ENCODE results near the gene GRM4.

GRM4 gene

DNA sequence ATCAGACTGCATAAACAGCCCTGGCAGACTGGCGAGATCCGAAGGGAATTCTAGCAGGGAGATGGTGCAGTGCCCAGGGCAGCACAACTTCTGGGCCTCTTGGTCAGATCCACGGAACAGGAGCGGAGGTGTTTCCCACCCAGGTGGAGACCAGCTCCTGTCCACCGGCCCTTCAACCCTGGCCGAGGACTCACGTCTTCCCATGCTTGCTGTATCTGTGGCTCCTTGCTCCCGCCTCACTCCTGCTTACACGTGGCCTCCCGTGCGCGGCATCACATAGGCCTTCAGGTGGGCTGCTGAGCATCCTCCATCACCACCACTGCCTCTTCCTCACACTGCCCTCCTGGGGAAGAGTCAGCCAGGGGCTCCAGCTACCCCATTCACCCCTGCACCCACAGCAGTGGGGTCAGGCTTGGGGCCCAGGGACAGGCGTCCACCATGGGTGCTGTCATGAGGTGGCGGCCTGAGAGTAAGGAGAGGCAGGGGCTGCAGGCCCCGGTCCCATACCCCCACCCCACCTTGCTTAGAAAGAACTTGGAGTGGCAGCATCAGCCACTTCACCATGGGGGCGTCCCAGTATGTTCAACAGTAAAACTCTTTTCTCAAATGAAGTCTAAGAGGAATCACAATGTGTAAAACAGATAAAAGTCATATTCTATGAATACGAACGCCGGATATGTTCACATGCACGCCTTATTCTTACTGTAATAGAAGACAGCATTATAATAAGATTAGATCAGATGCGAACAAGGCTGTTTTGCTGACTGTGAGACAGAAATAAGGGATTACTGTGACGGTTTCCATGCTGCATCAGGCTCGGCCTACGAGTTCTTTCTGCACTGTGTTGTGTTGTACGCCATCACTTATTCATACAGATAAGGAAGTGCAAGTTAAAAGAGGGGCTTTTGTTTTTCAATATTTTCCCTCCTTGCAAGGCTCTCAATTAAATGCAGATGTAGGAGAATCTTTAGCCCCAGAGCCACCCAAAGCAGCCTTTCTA lies 165.4 kb downstream of the GRM4 start:
- H3K4me3 ChIP-seq (ENCODE audit: low read length) = no peak overlapping the region
- no peak for DNase-seq (ENCODE audit: low read depth, low spot score)

GRCh38 chr6:33979750-33980149 lies 166.1 kb downstream of the GRM4 start:
- no peak overlapping the region for H3K4me3 ChIP-seq (ENCODE audit: low read length)
- DNase-seq (ENCODE audit: low read depth, low spot score) = no peak

DNA sequence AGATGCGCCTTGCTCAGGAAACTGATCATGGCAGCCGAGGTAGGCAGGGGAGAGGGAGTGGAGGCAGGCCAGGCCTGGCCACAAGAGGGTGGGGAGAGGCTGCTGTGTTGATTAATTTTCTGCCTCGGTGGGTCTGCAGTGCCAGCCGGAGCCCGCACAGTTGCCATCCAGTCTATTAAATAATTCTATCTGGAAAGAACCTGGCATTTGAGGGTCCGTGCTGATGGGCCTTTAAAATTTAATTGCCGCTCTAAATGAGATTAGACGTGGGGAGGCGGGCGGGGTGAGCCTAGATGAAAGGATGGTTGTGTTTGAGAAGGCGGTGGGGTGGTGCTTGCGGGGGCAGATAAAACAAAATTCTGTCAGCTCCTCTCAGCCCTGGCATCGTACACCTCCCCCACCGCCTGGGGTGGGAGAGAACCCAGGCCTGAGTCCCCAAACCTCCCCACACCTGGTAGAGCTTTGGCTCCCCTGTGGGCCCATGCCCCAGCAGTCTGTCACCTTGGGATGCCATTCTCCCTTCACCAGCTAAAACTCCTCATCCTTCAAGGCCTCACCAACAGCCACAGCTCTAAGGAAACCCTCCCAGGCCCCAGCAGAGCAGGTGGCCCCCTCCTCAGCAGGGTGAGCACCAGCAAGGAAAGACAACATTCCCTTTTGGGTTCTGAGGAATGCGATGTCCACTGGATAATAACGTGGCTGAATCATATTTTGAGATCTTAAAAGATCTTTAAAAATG lies 167.3 kb downstream of the GRM4 start:
- DNase-seq (ENCODE audit: low read depth, low spot score) = no peak
- H3K4me3 ChIP-seq (ENCODE audit: low read length) = no peak overlapping the region

DNA sequence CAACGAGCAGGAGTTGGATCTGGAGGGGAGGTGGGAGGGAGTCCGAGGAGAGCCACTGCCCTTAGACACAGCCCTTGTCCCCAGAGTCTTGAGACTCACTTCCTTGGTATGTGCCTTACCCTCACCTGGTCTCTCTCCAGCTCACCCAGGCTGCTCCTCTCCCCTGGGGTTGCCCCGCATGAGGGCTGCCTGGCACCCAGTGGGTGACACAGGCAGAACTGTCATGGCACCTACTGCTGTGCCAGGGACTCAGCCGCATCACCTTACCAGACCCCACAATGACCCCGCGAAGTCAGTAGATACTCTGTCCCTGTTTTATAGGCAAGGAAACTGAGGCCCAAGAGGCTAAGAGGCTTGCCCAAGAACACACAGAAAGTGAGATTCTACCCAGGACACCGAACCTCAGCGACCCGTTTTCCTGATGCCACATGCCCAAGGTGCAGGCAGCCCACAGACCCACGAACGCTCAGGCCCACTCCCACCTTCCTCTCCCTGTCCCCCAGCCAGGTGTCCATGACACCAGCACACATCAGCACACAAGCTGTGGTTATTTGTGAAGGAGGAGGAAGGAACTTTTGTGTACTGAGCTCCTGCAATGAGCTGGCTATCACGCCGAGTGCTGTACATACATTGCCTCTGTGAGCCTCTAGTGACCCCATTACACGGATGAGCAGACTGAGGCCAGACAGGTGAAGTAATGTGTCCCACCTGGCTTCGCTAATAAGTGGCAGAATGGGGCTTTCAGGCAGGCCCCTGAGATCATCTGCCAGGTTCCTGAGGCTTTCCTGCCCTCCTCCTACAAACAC lies 168.1 kb downstream of the GRM4 start:
- DNase-seq (ENCODE audit: low read depth, low spot score) = no peak
- H3K4me3 ChIP-seq (ENCODE audit: low read length) = no peak overlapping the region

DNA sequence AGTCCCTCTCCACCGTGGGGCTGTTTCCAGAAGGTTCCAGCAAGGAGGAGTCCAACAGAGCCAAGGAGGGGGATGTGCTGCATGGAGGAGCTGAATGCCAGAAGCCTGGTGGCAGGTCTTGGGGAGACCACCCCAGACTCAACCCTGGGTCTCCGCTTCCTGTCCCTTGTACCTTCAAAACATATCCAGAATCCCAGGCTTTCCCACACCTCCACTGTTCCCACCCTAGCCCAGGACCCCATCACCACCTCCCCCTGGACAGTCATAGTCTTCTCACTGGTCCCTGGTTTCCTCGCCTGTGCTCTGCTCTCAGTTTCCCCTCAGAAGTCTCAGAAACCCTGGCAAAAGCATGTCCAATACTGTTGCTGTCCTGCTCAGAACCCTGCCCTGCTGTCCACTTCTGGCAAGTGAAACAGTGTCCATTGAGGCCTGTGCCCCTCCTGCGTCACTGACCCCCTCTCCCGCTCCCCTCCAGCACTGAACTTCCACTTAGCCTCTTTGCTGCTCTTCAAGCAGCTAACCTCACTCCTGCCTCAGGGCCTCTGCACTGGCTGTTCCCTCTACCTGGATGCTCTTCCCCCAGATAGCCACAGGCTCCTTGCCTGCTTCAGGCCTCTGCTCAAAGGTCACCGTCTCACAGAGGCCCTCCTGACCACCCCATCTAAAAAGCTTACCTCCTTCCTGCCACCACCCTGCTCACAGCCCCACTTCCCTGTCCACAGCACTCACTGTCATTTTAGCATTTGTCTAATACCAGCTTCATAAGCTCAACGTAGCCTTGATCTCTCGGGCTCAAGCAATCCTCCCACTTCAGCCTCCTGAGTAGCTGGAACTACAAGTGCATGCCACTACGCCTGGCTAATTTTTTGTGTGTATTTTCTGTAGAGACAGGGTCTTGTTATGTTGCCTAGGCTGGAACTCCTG lies 169.2 kb downstream of the GRM4 start:
- no peak overlapping the region for H3K4me3 ChIP-seq (ENCODE audit: low read length)

DNA sequence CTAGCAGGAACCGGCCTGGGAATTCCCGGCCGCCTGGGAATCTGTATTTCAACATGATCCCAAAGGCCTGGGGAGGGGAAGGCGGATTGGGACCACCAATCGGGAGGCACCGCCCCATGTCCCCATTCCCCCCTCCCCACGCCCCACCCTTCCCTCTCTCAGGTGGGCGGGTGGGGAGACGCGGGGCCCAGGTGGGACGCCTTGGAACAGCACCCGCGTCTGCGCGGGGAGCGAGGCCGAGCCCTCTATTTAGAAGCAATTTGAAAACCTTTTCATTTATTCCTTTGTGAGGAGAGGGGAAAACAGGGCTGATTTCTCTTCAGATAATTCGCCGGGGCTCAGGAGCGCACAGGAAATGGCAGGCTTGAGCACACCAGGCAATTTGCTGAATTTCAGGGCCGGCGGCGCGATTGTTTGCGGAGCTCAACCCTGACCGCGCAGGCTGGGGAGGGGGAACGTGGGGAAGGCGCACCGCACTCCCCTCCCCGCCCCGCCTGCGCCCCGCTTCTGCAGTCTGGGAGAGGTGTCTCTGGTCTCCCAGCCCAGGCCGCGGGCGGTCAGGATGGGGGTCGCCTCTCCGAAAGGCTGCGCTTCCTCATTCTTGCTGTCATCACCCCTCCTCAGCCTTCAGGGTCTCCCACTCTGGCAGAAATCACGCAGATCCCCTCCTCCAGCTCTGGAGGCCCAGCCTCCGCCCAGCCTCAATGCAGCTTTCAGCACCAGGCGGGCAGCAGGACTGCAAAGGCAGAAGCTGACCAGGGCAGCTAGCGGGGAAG lies 170.0 kb downstream of the GRM4 start:
- DNase-seq (ENCODE audit: low read depth, low spot score) = no peak
- H3K4me3 ChIP-seq (ENCODE audit: low read length) = no peak overlapping the region

More for the DNA sequence above, 169.2 kb downstream of the GRM4 start:
- DNase-seq (ENCODE audit: low read depth, low spot score) = no peak

GRCh38 chr6:33974471-33974870 lies 171.4 kb downstream of the GRM4 start:
- no peak overlapping the region for H3K4me3 ChIP-seq (ENCODE audit: low read length)
- no peak for DNase-seq (ENCODE audit: low read depth, low spot score)

DNA sequence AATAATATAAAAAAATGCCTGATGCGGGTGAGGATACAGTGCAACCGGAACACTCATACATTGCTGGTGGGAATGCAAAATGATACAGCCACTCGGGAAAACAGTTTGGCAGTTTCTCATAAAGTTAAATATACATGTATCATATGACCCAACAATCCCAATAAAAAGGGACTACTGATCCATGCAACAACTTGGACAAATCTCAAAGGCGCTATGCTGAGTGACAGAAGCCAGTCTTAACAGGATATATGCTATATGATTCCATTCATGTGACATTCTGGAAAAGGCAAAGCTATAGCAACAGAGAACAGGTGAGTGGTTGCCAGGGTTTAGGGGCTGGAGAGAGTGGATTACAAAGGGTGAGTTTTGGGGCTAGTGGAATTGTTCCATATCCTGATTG lies 171.9 kb downstream of the GRM4 start:
- no peak for DNase-seq (ENCODE audit: low read depth, low spot score)
- H3K4me3 ChIP-seq (ENCODE audit: low read length) = no peak overlapping the region

- no peak for DNase-seq (ENCODE audit: low read depth, low spot score)
- H3K4me3 ChIP-seq (ENCODE audit: low read length) = no peak overlapping the region
Measured at GRCh38 chr6:33971580-33971979, 174.3 kb downstream of the GRM4 start.

All from Jurkat, Clone E6-1 (cell line).